IMR-90 (cell line): ENCODE data around the gene GINS1. TPM values are rescaled to one million over a fixed set of nuclear protein-coding genes. Genes with fewer than 3 reads are reported as not detected.

Experiments
- ATAC-seq: fragments of 200-7000 bp; cut with Tn5 transposase; 2 replicates; pipeline ENCODE4 v1.9.1; 2020; ENCODE audit warnings: low read depth, mild to moderate bottlenecking, moderate library complexity
- BruUV-seq: library from RNA; stranded (reverse); fragments of 400-500 nt; replicated peaks from 2 replicates; lab custom pipeline; 2021; lab: Mats Ljungman, UMichigan
- CTCF ChIA-PET: fragments of 300-600 bp; formaldehyde crosslinking; extraction: SDS; loops from one replicate; lab custom pipeline; 2021; ENCODE audit warnings: antibody characterized with exemption; lab: Yijun Ruan, JAX
- POLR2A ChIA-PET: fragments of 300-600 bp; sonication (Branson Sonifier 250); formaldehyde crosslinking; loops from one replicate; lab custom pipeline; 2022; ENCODE audit warnings: antibody characterized with exemption; ENCODE audit not compliant: unreplicated experiment; lab: Charles Lee
- DNase-seq: peaks from one replicate; pipeline ENCODE4 v3.0.0; 2013
- H2AFZ ChIP-seq: replicated peaks from 2 replicates; pipeline ENCODE3; 2013; ENCODE audit warnings: low read length, mild to moderate bottlenecking; ENCODE audit not compliant: poor library complexity
- H2AK5ac ChIP-seq: 2 replicates; pipeline ENCODE4 v1.6.1; 2013; ENCODE audit warnings: low read depth, low read length, inconsistent platforms
- H2AK9ac ChIP-seq: replicated peaks from 2 replicates; pipeline ENCODE3; 2013; ENCODE audit warnings: mild to moderate bottlenecking, low read depth, low read length, moderate library complexity; ENCODE audit not compliant: poor library complexity
- H2BK120ac ChIP-seq: 2 replicates; pipeline ENCODE4 v1.6.1; 2013; ENCODE audit warnings: low read depth, low read length, inconsistent platforms
- H2BK15ac ChIP-seq: 3 replicates; pipeline ENCODE4 v1.6.1; 2013; ENCODE audit warnings: low read depth, low read length, inconsistent platforms
- H2BK20ac ChIP-seq: 2 replicates; pipeline ENCODE4 v1.6.1; 2013; ENCODE audit warnings: low read depth, mild to moderate bottlenecking, inconsistent platforms, low read length, moderate library complexity
- H2BK5ac ChIP-seq: 2 replicates; pipeline ENCODE4 v1.6.1; 2013; ENCODE audit warnings: mild to moderate bottlenecking, low read depth, low read length, inconsistent platforms; ENCODE audit not compliant: poor library complexity, severe bottlenecking
- H3K14ac ChIP-seq: replicated peaks from 2 replicates; pipeline ENCODE4 v1.6.1; 2013; ENCODE audit warnings: low read depth, low read length, inconsistent platforms
- H3K18ac ChIP-seq: 2 replicates; pipeline ENCODE4 v1.6.1; 2013; ENCODE audit warnings: low read depth, low read length, control low read depth
- H3K23ac ChIP-seq: 2 replicates; pipeline ENCODE4 v1.6.1; 2013; ENCODE audit warnings: low read depth, low read length, inconsistent platforms
- H3K27ac ChIP-seq: 2 replicates; pipeline ENCODE4 v1.5.1; 2013; ENCODE audit warnings: mild to moderate bottlenecking, control low read depth, low read length; ENCODE audit not compliant: insufficient read depth
- H3K27me3 ChIP-seq: 2 replicates; pipeline ENCODE4 v1.6.1; 2013; ENCODE audit warnings: low read length; ENCODE audit not compliant: control insufficient read depth, insufficient read depth
- H3K36me3 ChIP-seq: 2 replicates; pipeline ENCODE4 v1.6.1; 2013; ENCODE audit warnings: low read length, mixed read lengths; ENCODE audit not compliant: control insufficient read depth, insufficient read depth
- H3K4ac ChIP-seq: 2 replicates; pipeline ENCODE4 v1.6.1; 2013; ENCODE audit warnings: low read depth, low read length, inconsistent platforms
- H3K4me1 ChIP-seq: 2 replicates; pipeline ENCODE4 v1.6.1; 2013; ENCODE audit warnings: low read length, mixed read lengths; ENCODE audit not compliant: control insufficient read depth, insufficient read depth
- H3K4me2 ChIP-seq: 2 replicates; pipeline ENCODE4 v1.6.1; 2013; ENCODE audit warnings: low read depth, mild to moderate bottlenecking, control low read depth, low read length, moderate library complexity
- H3K4me3 ChIP-seq: 2 replicates; pipeline ENCODE4 v1.5.1; 2013; ENCODE audit warnings: low read depth, mild to moderate bottlenecking, control low read depth, low read length, moderate library complexity; ENCODE audit not compliant: insufficient read depth
- H3K56ac ChIP-seq: 2 replicates; pipeline ENCODE4 v1.6.1; 2013; ENCODE audit warnings: low read length, inconsistent platforms; ENCODE audit not compliant: insufficient read depth; ENCODE audit errors: extremely low read depth
- H3K79me1 ChIP-seq, 2 experiments: 2 replicates each; pipeline ENCODE4 v1.6.1; 2013; ENCODE audit warnings: low read length in 2 of 2, inconsistent platforms in 1 of 2, low read depth in 1 of 2
- H3K9ac ChIP-seq: 2 replicates; pipeline ENCODE4 v1.6.1; 2013; ENCODE audit warnings: low read depth, low read length, control low read depth
- H3K9me1 ChIP-seq: 2 replicates; pipeline ENCODE4 v1.6.1; 2013; ENCODE audit warnings: low read length, inconsistent platforms; ENCODE audit not compliant: insufficient read depth
- H3K9me3 ChIP-seq: 2 replicates; pipeline ENCODE4 v1.6.1; 2013; ENCODE audit warnings: low read length; ENCODE audit not compliant: control insufficient read depth, insufficient read depth
- H4K20me1 ChIP-seq: 2 replicates; pipeline ENCODE4 v1.6.1; 2013; ENCODE audit warnings: low read length, inconsistent platforms; ENCODE audit not compliant: insufficient read depth
- H4K5ac ChIP-seq: 2 replicates; pipeline ENCODE4 v1.6.1; 2013; ENCODE audit warnings: mild to moderate bottlenecking, low read depth, low read length, control low read depth
- H4K8ac ChIP-seq, 2 experiments: 2 replicates each; pipeline ENCODE4 v1.6.1; 2013; ENCODE audit warnings: low read depth in 2 of 2, low read length in 2 of 2, control low read depth in 1 of 2, inconsistent platforms in 1 of 2
- H4K91ac ChIP-seq: 2 replicates; pipeline ENCODE4 v1.6.1; 2013; ENCODE audit warnings: low read depth, low read length, inconsistent platforms; ENCODE audit not compliant: insufficient read depth
- BHLHE40 ChIP-seq: fragments of 150-350 bp; IDR thresholded peaks from 2 replicates; pipeline ENCODE4 v1.6.1; 2016; ENCODE audit warnings: mild to moderate bottlenecking, low read depth, low read length
- CEBPB ChIP-seq: IDR thresholded peaks from 2 replicates; pipeline ENCODE4 v1.6.1; 2012; ENCODE audit warnings: low read depth, low read length, improper control_type of control experiment
- CHD1 ChIP-seq: IDR thresholded peaks from 2 replicates; pipeline ENCODE4 v1.6.1; 2012; ENCODE audit warnings: low read depth, low read length, improper control_type of control experiment
- WGBS, 2 experiments: methylation state at CpG; one replicate each; pipeline versions ENCODE4 v1.1.5 to v1.1.7; 2013; ENCODE audit warnings: missing lambda C conversion rate in 2 of 2; ENCODE audit not compliant: insufficient read length in 1 of 2; ENCODE audit errors: extremely low coverage in 2 of 2; 5-methylcytosine and 5-hydroxymethylcytosine counted together
- dilution Hi-C: fragments of 300-500 bp; cut with HindIII; formaldehyde crosslinking; loops from one replicate; pipeline ENCODE4 v1.14.3; 2018; ENCODE audit warnings: low sequenced_read_pairs; ENCODE audit not compliant: unreplicated experiment
- in situ Hi-C: fragments of 300-500 bp; cut with MboI; formaldehyde crosslinking; loops from 3 replicates; pipeline ENCODE4 v1.14.3; 2019; ENCODE audit warnings: low sequenced_read_pairs, inconsistent platforms, mixed read lengths
- intact Hi-C: fragments of 100-400 bp; cut with micrococcal nuclease; formaldehyde crosslinking; loops from 2 replicates; pipeline ENCODE4 v1.10.0; 2022
- polyA plus RNA-seq, 3 experiments: library from polyadenylated mRNA; depleted of rRNA; stranded (reverse); fragments of >200 nt; gene quantifications; 2 replicates each; pipeline ENCODE4 v1.2.3, GENCODE V29; 2012; ENCODE audit warnings: low replicate concordance in 1 of 3
- total RNA-seq: library from RNA; depleted of rRNA; stranded (reverse); fragments of >200 nt; gene quantifications from 2 replicates; pipeline ENCODE4 v1.2.3, GENCODE V29; 2012

GINS1 gene
- total and polyA plus RNA-seq, 2 of the 4 experiments (the other 2 are of a cell fraction): 4.9 to 6.6 TPM

GRCh38 chr20:25378189-25378883, 29.1 kb upstream of the GINS1 start (continued):
- TF ChIP-seq BHLHE40: no peak

- BruUV-seq: no TSS peak
- H3K27me3 ChIP-seq: no peaks in the 10 kb centered on the region
- H3K56ac ChIP-seq: no peak overlapping the region
- no peak overlapping the region for H2AK5ac ChIP-seq
- H2BK15ac ChIP-seq: no peak overlapping the region
- ATAC-seq (no peak), DNase-seq (no peak)
- H3K4me2 ChIP-seq: no peak overlapping the region
- peaks cover 37% of the 10 kb centered on the region for H3K9me1 ChIP-seq
- H3K18ac ChIP-seq: no peak overlapping the region
- no peak overlapping the region for H2BK20ac ChIP-seq
- no peak overlapping the region for H3K23ac ChIP-seq
- in situ Hi-C loops: loop anchor here (25.0 kb wide), 1 partner anchor 742 kb away; no protein-coding TSS in a partner anchor
- no peak overlapping the region for H3K4ac ChIP-seq
- 95% methylated on average over 5 of the region's 10 CpGs; no CpG with 5 or more reads in 1 of the 2 experiments for WGBS, 2 experiments
- peaks cover 13% of the 10 kb centered on the region for H3K4me1 ChIP-seq
- no peak overlapping the region for H2BK5ac ChIP-seq
- intact Hi-C loops: no loop called here
- peaks cover 44 to 88% of the 10 kb centered on the region in 2 experiments for H3K79me1 ChIP-seq
- H3K4me3 ChIP-seq: no peak overlapping the region
- H3K27ac ChIP-seq: no peak overlapping the region
- CTCF ChIA-PET: no interaction called here
- no peak overlapping the region for H3K14ac ChIP-seq
- H3K36me3 ChIP-seq: peaks cover 4% of the 10 kb centered on the region; the same call in 1 of the 2 replicates
- H4K8ac ChIP-seq: no peak overlapping the region
- peaks cover 39% of the 10 kb centered on the region for H4K20me1 ChIP-seq
- POLR2A ChIA-PET: no interaction called here
- no peak overlapping the region for H2AFZ ChIP-seq
- peak overlapping the region; percentile 38 for H2AK9ac ChIP-seq
- H4K91ac ChIP-seq: no peak overlapping the region
- dilution Hi-C loops: no loop called here
- H3K9me3 ChIP-seq: no peaks in the 10 kb centered on the region
- no peak overlapping the region for H4K5ac ChIP-seq
- H3K9ac ChIP-seq: no peak overlapping the region
- TF ChIP-seq CEBPB: peak; percentile 27; the same call in 1 of the 2 replicates
- TF ChIP-seq CHD1: no peak
- no peak overlapping the region for H2BK120ac ChIP-seq
Measured at GRCh38 chr20:25378884-25379733, 28.4 kb upstream of the GINS1 start.
